ENCODE data around the gene HSD17B3.
A peak's percentile ranks its signal among the peaks of the same experiment; 100 is the strongest.
"Not testable (repeated sequence)": the region's sequence is repeated elsewhere in the genome, so short reads cannot be mapped to it uniquely, and the experiment has no call there.

The HSD17B3 gene

GRCh38 chr9:96243778-96244177 is 58.2 kb downstream of the HSD17B3 start:
- in situ Hi-C loops (cut with HindIII; ENCODE audit: low sequenced_read_pairs): no loop called here
- TF ChIP-seq, protein P1, sequence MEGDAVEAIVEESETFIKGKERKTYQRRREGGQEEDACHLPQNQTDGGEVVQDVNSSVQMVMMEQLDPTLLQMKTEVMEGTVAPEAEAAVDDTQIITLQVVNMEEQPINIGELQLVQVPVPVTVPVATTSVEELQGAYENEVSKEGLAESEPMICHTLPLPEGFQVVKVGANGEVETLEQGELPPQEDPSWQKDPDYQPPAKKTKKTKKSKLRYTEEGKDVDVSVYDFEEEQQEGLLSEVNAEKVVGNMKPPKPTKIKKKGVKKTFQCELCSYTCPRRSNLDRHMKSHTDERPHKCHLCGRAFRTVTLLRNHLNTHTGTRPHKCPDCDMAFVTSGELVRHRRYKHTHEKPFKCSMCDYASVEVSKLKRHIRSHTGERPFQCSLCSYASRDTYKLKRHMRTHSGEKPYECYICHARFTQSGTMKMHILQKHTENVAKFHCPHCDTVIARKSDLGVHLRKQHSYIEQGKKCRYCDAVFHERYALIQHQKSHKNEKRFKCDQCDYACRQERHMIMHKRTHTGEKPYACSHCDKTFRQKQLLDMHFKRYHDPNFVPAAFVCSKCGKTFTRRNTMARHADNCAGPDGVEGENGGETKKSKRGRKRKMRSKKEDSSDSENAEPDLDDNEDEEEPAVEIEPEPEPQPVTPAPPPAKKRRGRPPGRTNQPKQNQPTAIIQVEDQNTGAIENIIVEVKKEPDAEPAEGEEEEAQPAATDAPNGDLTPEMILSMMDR (IDR thresholded peaks at IDR 0.05; ENCODE audit: low read depth, low read length): no peak
- no peak for DNase-seq (ENCODE audit: low read depth, low spot score)
- H3K4me3 ChIP-seq (ENCODE audit: low read depth, low read length): no peak overlapping the region

DNA sequence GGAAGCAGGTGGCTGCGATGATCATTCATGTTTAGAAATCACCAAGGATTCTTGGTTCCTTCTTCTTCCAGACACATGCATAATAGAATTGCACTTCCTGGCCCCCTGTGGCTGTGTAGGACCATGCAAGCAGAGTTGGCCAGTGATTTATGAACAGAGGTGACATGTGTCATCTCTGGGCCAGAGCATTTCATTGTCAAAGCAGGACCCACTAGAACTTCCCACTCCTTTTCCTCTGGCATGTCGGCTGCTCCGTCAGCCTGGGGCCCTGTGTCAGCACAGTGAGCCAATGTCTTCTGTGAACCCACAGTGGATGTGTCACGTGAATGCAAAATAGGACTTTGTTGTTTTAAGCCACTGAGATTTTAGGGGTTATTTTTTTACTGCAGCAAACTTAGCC is 59.2 kb downstream of the HSD17B3 start:
- TF ChIP-seq, protein P1 (IDR thresholded peaks at IDR 0.05; ENCODE audit: low read depth, low read length): no peak
- no peak overlapping the region for H3K4me3 ChIP-seq (ENCODE audit: low read depth, low read length)
- DNase-seq (ENCODE audit: low read depth, low spot score): no peak
- in situ Hi-C loops (cut with HindIII; ENCODE audit: low sequenced_read_pairs): no loop called here

- H3K4me3 ChIP-seq (ENCODE audit: low read depth, low read length): no peak overlapping the region
- TF ChIP-seq, protein P1 (IDR thresholded peaks at IDR 0.05; ENCODE audit: low read depth, low read length): no peak
- in situ Hi-C loops (cut with HindIII; ENCODE audit: low sequenced_read_pairs): no loop called here
- peak; percentile 44 for DNase-seq (ENCODE audit: low read depth, low spot score)
Observed at GRCh38 chr9:96241391-96241809, 60.6 kb downstream of the HSD17B3 start.

- TF ChIP-seq, protein P1 (IDR thresholded peaks at IDR 0.05; ENCODE audit: low read depth, low read length): no peak
- no peak for DNase-seq (ENCODE audit: low read depth, low spot score)
- no peak overlapping the region for H3K4me3 ChIP-seq (ENCODE audit: low read depth, low read length)
- in situ Hi-C loops (cut with HindIII; ENCODE audit: low sequenced_read_pairs): no loop called here
Observed at GRCh38 chr9:96236854-96237550, 65.0 kb downstream of the HSD17B3 start.

- H3K4me3 ChIP-seq (ENCODE audit: low read depth, low read length); DNase-seq (ENCODE audit: low read depth, low spot score); in situ Hi-C loops (cut with HindIII; ENCODE audit: low sequenced_read_pairs): not testable (repeated sequence)
Observed at GRCh38 chr9:96236337-96236736, 65.6 kb downstream of the HSD17B3 start.

DNA sequence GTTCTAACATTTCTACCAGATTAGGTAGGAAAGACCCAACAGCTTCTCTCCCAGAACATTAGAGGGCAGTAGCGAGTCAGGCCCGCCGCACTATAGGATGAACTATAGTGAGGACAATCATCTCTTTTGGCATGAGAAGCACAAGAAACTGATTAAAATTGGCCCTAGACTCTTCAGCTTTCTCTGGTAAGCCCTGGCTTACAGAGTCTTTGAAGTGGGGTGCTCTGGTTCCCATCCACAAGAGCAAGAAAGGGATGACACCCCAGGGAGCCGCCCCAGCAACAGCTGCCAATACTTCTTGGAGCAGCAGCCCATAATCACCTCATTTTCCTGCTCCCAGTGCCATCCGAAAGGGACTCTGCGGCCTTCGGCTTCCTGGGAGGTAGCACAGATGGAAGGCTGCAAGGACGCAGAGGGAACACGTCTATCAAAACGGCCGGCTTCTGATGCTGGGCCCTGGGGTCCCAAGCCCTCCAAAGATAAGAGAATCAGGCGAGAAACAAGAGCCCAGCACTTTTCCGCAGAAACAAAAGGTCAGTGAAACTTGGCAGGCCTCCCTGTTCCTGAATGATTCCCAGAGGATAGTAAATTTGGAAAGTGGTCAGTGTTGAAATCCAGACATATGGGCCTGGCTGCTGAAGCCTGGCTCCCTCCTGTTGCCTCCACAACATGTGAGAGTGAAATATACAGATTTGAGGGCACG is 69.3 kb downstream of the HSD17B3 start:
- in situ Hi-C loops (cut with HindIII; ENCODE audit: low sequenced_read_pairs): no loop called here
- TF ChIP-seq, protein P1 (IDR thresholded peaks at IDR 0.05; ENCODE audit: low read depth, low read length): peak; percentile 98
- peak; percentile 51 for DNase-seq (ENCODE audit: low read depth, low spot score)
- H3K4me3 ChIP-seq (ENCODE audit: low read depth, low read length): no peak overlapping the region

DNA sequence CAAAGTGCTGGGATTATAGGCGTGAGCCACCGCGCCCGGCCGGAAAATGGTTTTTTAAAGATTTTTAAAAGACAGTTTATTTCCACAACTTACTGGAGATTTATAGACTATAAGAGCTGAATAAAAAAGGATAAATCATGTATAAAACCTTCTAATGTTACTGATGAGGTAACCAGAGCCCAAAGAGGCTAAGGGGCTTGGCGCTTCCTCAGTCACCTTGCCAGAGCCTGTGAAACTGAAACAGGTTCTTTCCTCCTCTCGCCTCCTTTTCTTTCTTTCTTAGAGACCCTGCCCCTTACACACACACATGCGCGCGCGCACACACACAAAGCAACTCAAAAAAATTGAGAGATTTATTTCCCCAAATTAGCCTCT is 69.8 kb downstream of the HSD17B3 start:
- TF ChIP-seq, protein P1 (IDR thresholded peaks at IDR 0.05; ENCODE audit: low read depth, low read length): no peak
- H3K4me3 ChIP-seq (ENCODE audit: low read depth, low read length): no peak overlapping the region
- in situ Hi-C loops (cut with HindIII; ENCODE audit: low sequenced_read_pairs): no loop called here
- DNase-seq (ENCODE audit: low read depth, low spot score): no peak
